NCI-H446 treated with DMSO at 0.1 percent for 48 hours (cell line): ENCODE measurements around the gene ASRGL1.

ENCODE experiments used
- DNase-seq: peaks from one replicate; lab custom pipeline; 2025; lab: John Stamatoyannopoulos, UW

The ASRGL1 gene

GRCh38 chr11:62393061-62393611 lies 55.9 kb downstream of the ASRGL1 start:
- DNase-seq: no peak

GRCh38 chr11:62393735-62394134 lies 56.5 kb downstream of the ASRGL1 start:
- no peak for DNase-seq

- DNase-seq: peak; percentile 74
These were observed 57.7 kb downstream of the ASRGL1 start for GRCh38 chr11:62394825-62395538.

DNA sequence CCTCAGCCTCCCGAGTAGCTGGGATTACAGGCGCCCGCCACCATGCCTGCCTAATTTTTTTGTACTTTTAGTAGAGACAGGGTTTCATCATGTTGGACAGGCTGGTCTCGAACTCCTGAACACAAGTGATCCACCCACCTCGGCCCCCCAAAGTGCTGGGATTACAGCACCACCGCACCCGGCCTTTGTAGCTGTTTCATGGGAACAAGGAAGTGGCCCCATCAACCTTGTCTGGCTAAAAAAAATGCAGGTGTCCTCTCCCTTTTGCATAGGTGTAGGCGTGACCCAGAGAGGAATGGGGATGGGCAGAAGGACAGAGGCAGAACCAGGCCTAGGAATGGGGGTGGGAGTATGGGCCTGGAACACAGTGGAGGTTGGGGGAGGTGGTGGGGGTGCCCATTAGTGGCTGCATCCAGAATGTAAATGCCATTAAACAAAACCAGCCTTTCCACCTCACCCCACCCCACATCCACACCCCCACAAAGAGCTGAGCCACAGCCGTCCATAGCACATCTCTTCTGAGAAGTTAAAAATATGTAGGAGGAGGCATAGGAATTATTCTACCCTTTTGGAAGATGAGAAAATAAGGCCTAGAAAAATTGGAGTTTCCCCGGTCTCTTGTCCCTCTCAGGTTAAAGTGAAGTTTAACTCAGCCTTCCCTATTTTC lies 58.8 kb downstream of the ASRGL1 start:
- no peak for DNase-seq

- DNase-seq: no peak
These were observed 61.1 kb downstream of the ASRGL1 start for GRCh38 chr11:62398011-62398994.

- no peak for DNase-seq
These were observed 62.1 kb downstream of the ASRGL1 start for GRCh38 chr11:62399172-62399877.

DNA sequence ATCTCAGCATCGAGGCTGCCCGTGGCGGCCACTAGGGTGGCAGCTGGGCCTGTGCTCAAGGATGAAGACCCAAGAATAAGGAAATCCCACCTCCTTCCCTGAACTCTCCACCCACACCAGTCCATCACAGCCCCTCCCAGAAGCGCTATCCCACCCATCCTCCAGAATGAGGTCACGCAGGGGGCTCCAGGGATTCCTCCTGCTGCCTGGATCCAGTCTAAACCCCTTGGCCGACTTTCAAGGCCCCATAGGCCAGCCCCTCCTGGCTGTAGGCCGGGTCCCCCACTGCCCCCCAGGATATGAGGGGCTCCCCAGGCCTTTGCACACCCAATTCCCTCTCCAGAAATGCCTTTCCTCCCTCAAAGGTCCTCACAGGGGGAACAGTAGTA lies 62.6 kb downstream of the ASRGL1 start:
- no peak for DNase-seq

- no peak for DNase-seq
These were observed 63.0 kb downstream of the ASRGL1 start for GRCh38 chr11:62400281-62400680.

DNA sequence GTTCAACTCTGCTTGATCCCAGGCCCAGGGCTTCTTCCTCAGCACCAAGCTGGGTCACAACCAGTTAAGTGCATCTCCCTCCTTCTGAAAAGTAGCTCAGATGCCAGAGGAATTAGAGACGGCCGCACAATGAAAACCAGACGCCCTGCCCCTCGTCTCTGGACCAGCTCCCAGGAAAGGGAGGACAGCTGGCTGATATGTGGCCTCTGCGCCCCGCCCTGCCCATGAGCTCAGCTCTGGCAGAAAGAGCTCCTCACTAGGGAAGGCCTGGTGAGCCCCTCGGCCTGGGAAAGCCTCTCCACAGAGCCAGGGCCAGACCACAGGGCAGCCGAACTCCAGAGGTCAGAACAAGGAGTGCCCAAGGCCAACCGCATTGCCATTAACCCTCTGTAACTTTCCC lies 63.5 kb downstream of the ASRGL1 start:
- DNase-seq: peak; percentile 32

- no peak for DNase-seq
These were observed 64.1 kb downstream of the ASRGL1 start for GRCh38 chr11:62401356-62401755.

DNA sequence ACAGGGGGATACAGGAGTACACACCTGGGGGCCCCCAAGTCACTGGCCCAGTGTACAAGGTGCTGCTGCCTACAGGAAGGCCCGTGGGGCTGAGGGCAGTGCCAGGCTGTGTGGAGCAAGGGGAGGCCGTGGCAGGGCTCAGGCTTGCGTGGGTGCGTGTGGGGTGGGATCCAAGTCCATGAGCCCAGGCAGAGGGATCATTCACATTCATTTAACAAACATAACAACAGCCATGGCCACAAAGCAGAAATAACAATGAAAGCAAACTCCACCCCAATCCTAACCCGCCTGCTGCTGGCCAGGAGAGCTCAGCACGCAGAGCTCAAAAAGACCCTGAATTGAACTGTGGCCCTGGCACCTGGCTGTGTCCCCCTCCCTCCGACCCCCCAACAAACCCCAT lies 64.6 kb downstream of the ASRGL1 start:
- DNase-seq: no peak

DNA sequence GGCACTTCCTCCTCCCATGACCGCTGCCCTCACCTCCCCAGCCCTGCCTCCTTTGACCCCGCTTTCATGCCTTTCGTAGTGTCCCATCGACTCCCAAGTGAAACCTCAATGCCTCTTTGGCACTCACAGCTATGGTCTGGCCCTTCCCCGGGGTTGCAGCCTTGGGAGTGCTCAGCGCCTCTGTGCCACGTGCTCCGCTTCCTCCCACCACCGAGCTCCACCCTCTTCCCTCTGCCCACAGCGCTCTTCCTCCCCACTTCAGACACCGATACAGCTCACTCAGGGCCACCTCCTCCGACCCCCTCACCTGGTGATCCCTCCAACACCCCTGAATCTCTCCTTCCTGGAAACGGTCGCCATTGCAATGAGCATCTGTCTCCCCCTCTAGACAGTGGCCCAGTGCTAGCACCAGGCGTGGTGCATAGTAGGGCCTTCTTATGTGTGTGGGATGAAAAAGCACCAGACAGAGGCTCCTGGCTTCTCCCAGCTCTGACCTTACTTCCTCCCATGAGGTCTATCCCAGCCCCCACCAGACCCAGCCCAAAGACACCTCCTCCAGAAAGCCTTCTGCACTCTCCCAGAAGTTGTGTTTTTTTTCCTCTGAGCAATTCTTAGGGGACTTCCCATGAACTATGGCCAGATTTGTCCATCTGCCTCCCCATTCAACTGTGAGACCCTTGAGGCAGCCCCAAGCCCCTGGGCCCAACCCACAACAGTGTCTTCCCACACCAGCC lies 65.1 kb downstream of the ASRGL1 start:
- no peak for DNase-seq

GRCh38 chr11:62402960-62403730 lies 65.9 kb downstream of the ASRGL1 start:
- DNase-seq: no peak

DNA sequence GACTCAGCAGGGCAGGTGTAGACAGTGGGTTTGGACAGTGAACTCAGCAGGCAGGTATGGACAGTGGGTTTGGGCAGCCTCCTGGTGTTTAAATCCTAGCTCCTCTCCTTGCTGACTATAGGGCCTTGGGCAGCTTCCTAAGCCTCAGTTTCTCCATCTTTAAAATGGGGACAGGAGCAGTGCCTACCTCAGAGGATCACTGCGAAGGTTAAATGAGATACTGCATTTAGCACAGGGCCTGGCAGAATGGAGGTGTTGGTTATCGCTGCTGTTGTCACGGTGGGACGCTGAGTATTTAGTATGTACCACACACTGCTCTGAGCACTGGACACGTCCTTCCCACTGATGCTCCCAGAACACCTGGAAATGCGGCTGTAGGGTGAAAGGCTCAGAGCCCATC lies 67.2 kb downstream of the ASRGL1 start:
- DNase-seq: no peak

- no peak for DNase-seq
These were observed 67.7 kb downstream of the ASRGL1 start for GRCh38 chr11:62404901-62405300.

GRCh38 chr11:62406034-62406433 lies 68.8 kb downstream of the ASRGL1 start:
- DNase-seq: no peak

GRCh38 chr11:62409831-62410230 lies 72.6 kb downstream of the ASRGL1 start:
- no peak for DNase-seq

DNA sequence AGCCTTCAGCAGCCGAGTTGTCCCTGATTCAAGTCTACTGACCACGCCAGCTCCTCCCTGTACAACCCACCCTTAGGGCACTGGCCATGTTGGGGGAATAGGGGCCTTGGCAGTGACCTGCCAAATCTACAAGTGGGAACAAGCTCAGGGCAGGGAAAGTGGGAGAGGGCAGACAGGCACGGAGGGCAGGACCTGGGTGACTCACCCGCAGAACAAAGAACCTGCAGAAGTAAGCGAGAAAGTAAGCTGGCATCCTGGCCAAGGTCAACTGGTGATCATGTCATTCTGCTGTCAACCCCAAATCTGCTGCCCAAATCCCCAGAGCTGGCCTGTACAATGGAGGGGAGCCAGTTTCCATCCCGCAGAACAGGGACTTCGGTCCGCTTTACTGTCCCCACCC lies 73.7 kb downstream of the ASRGL1 start:
- DNase-seq: no peak

- DNase-seq: no peak
These were observed 74.3 kb downstream of the ASRGL1 start for GRCh38 chr11:62411524-62411923.

GRCh38 chr11:62413060-62413696 lies 75.9 kb downstream of the ASRGL1 start:
- DNase-seq: no peak
